Duodenal mucosa (tissue), 2 donors: ENCODE results near the gene GPR153.
"Not testable (repeated sequence)": the region's sequence is repeated elsewhere in the genome, so short reads cannot be mapped to it uniquely, and the experiment has no call there.

Experiments used
- H3K27ac ChIP-seq: one replicate; pipeline ENCODE4 v1.7.0; 2013; ENCODE audit warnings: low read depth, low read length
- H3K27me3 ChIP-seq, 2 donors: one replicate each; pipeline ENCODE4 v1.7.0; 2013; ENCODE audit warnings: low read length in 2 of 2, control low read depth in 1 of 2; ENCODE audit not compliant: insufficient read depth in 2 of 2, control insufficient read depth in 1 of 2
- H3K36me3 ChIP-seq, 2 donors: one replicate each; pipeline ENCODE4 v1.7.0; 2013; ENCODE audit warnings: low read length in 2 of 2, control low read depth in 1 of 2; ENCODE audit not compliant: insufficient read depth in 2 of 2, control insufficient read depth in 1 of 2
- H3K4me1 ChIP-seq, 2 donors: one replicate each; pipeline ENCODE4 v1.7.0; 2013; ENCODE audit warnings: low read length in 2 of 2, control low read depth in 1 of 2; ENCODE audit not compliant: insufficient read depth in 2 of 2, control insufficient read depth in 1 of 2
- H3K4me3 ChIP-seq, 2 donors: one replicate each; pipeline ENCODE4 v1.7.0; 2013; ENCODE audit warnings: low read length in 2 of 2, low read depth in 1 of 2
- H3K9ac ChIP-seq, 2 donors: one replicate each; pipeline ENCODE4 v1.7.0; 2013; ENCODE audit warnings: low read length in 2 of 2, low read depth in 1 of 2
- H3K9me3 ChIP-seq, 2 donors: one replicate each; pipeline ENCODE4 v1.7.0; 2013; ENCODE audit warnings: low read length in 2 of 2, control low read depth in 1 of 2; ENCODE audit not compliant: control insufficient read depth in 1 of 2

GPR153 gene

GRCh38 chr1:6260961-6261614 is at the start of gene GPR153:
Gene GPR153, minus strand, starts transcription at chr1:6261098. Its CDS starts 6,193 bp downstream, at chr1:6254905.
- Histone ChIP-seq H3K27ac (no peak within 1 kb of the TSS), H3K9me3 (no peaks in the 10 kb centered on the region), H3K4me3 (peak within 1 kb of the TSS; percentile 43 to 57), H3K9ac (peak within 1 kb of the TSS in 1 of 2 donors; percentile 4), H3K4me1 (peaks cover 11 to 17% of the 10 kb centered on the region in 2 donors), H3K36me3 (peaks cover 0 to 10% of the 10 kb centered on the region in 2 donors), H3K27me3 (no peaks in the 10 kb centered on the region)

- Histone ChIP-seq H3K4me3 (no peak overlapping the region), H3K4me1 (no peaks in the 10 kb centered on the region), H3K9me3 (peaks cover 0 to 3% of the 10 kb centered on the region in 2 donors), H3K9ac (no peak overlapping the region), H3K27ac (no peak overlapping the region), H3K27me3 (no peaks in the 10 kb centered on the region), H3K36me3 (peaks cover 0 to 29% of the 10 kb centered on the region in 2 donors)
Measured at GRCh38 chr1:6310116-6310848, 49.4 kb upstream of the GPR153 start.

GRCh38 chr1:6309564-6309963 is 48.7 kb upstream of the GPR153 start:
- H3K4me1 ChIP-seq = no peaks in the 10 kb centered on the region
- H3K27me3 ChIP-seq = no peaks in the 10 kb centered on the region
- H3K4me3 ChIP-seq = no peak overlapping the region
- H3K36me3 ChIP-seq = peaks cover 0 to 24% of the 10 kb centered on the region in 2 donors
- H3K9ac ChIP-seq = no peak overlapping the region
- H3K27ac ChIP-seq = no peak overlapping the region
- peaks cover 0 to 3% of the 10 kb centered on the region in 2 donors for H3K9me3 ChIP-seq

DNA sequence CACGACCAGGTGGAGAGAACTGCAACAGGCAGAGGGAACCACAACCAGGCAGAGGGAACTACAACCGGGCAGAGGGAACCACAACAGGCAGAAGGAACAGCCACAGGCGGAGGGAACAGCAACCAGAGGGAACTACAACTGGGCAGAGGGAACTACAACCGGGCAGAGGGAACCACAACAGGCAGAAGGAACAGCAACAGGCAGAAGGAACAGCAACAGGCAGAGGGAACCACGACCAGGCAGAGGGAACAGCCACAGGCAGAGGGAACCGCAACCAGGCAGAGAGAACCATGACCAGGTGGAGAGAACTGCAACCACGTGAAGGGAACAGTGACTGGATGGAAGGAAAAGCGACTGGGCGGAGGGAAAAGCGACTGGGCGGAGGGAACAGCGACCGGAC is 47.6 kb upstream of the GPR153 start:
- Histone ChIP-seq H3K4me1 (no peaks in the 10 kb centered on the region), H3K27me3 (no peaks in the 10 kb centered on the region), H3K36me3 (peaks cover 0 to 18% of the 10 kb centered on the region in 2 donors), H3K4me3 (no peak overlapping the region), H3K27ac (no peak overlapping the region), H3K9me3 (peaks cover 0 to 3% of the 10 kb centered on the region in 2 donors), H3K9ac (no peak overlapping the region)

DNA sequence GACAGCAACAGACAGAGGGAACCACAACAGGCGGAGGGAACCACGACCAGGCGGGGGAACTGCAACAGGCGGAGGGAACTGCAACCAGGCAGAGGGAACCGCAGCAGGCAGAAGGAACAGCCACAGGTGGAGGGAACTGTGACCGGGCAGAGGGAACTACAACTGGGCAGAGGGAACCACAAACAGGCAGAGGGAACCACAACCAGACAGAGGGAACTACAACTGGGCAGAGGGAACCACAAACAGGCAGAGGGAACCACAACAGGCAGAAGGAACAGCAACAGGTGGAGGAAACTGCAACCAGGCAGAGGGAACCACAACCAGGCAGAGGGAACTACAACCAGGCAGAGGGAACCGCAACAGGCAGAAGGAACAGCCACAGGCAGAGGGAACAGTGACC is 46.8 kb upstream of the GPR153 start:
- H3K4me1 ChIP-seq, H3K27ac ChIP-seq, H3K27me3 ChIP-seq, H3K4me3 ChIP-seq, H3K9ac ChIP-seq, H3K9me3 ChIP-seq: not testable (repeated sequence)
- H3K36me3 ChIP-seq = peaks cover 0 to 16% of the 10 kb centered on the region in 2 donors

GRCh38 chr1:6307099-6307498 is 46.2 kb upstream of the GPR153 start:
- Histone ChIP-seq H3K36me3 (peaks cover 0 to 18% of the 10 kb centered on the region in 2 donors), H3K9ac (no peak overlapping the region), H3K27me3 (no peaks in the 10 kb centered on the region), H3K4me3 (no peak overlapping the region), H3K9me3 (peaks cover 0 to 3% of the 10 kb centered on the region in 2 donors), H3K4me1 (no peaks in the 10 kb centered on the region), H3K27ac (no peak overlapping the region)

DNA sequence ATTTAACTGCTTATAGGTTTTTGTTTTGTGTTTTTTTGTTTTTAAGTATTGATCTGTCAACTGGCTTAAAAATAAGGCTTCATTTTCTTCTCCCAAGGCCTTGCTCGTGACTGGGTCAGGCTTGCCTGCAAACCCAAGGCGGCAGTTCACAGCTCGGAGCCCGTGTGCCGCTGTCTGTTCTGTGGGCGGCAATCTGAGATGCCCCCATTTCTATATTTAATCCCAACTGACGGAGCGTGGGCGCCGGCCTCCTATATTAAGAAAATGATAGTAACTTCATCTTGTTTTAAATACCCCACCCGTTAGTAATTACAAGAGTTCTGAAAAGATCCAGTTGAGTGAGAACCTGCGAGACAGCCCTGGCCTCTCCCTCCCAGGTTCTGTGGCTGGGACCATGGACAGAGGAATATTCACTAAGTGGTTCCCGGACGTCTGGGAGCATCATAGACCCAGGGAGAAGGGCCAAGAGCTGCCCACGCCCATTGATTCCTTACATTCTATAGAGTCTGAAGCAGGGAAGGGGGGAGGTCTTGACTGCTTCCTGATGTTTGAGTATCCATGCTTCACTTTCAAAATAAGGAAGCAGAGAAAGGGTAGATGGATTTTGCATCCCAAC is 42.6 kb upstream of the GPR153 start:
- H3K27ac ChIP-seq = no peak overlapping the region
- no peak overlapping the region for H3K4me3 ChIP-seq
- H3K4me1 ChIP-seq = no peaks in the 10 kb centered on the region
- no peaks in the 10 kb centered on the region for H3K27me3 ChIP-seq
- peaks cover 0 to 2% of the 10 kb centered on the region in 2 donors for H3K9me3 ChIP-seq
- H3K36me3 ChIP-seq = peaks cover 10 to 21% of the 10 kb centered on the region in 2 donors
- no peak overlapping the region for H3K9ac ChIP-seq

DNA sequence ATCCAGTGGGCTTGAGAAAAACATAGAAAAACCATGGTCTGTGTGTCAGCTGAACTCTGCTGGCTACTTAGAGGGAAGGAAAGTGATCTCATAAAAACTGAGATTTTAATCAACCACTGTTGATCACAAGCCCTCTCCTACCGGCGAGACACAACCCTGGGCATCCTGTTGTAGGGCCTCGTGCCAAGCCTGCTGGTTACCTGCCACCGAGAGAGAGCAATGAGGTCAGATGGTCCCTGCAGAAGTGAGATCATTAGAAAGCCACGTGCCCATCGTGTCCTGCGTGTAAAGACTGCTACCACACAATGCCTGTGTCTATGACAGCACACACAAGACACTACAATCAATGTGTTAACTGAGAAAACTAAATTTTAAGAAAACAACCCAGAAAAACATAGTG is 41.7 kb upstream of the GPR153 start:
- no peaks in the 10 kb centered on the region for H3K4me1 ChIP-seq
- no peak overlapping the region for H3K9ac ChIP-seq
- no peaks in the 10 kb centered on the region for H3K27me3 ChIP-seq
- H3K9me3 ChIP-seq = no peaks in the 10 kb centered on the region
- no peak overlapping the region for H3K27ac ChIP-seq
- no peak overlapping the region for H3K4me3 ChIP-seq
- H3K36me3 ChIP-seq = peaks cover 10 to 21% of the 10 kb centered on the region in 2 donors

DNA sequence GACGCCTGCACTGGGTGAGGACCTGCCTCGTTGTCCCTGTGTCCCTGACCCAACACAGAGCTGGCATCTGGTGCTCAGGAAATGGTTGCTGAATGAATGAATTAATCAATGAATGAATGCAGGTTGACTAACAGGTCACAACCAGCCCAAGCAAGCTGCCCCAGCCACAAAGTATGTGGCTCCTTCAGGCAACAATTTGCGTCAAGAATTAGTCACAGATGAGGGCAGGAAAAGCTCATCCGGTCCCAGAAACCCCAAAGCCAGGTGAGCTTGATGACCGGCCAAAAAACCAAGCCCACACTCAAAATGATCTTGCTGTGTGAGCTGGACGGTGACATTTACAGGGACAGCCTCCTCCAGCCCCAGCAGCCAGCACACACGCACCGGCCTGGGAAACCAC is 40.6 kb upstream of the GPR153 start:
- Histone ChIP-seq H3K9ac (no peak overlapping the region), H3K4me3 (no peak overlapping the region), H3K4me1 (no peaks in the 10 kb centered on the region), H3K9me3 (no peaks in the 10 kb centered on the region), H3K36me3 (peaks cover 10 to 16% of the 10 kb centered on the region in 2 donors), H3K27ac (no peak overlapping the region), H3K27me3 (no peaks in the 10 kb centered on the region)
